ENCODE data around the gene NRL.

Gene NRL

DNA sequence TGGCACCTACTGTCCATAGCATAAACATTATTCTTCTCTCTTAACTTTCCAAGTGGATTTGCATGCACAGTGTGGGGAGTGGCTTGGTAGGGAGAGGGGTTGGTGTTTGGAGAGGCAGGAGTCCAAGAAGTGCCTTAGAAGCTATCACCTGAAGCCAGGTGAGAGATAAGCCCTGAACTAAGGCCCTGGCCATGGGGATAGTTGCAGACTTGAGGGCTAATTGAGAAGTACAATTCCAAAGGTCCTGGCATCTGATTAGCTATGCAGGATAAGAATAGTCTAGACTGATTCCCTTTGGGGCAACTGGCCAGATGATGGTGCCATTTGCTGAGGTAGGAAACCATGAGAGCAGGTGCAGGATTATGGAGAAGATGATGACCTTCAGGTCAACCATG is 22.6 kb downstream of the NRL start:
- peak overlapping the region; percentile 98 for H3K27ac ChIP-seq
- no peak for TF ChIP-seq ZFX (IDR thresholded peaks at IDR 0.05)
- TF ChIP-seq, protein P1, sequence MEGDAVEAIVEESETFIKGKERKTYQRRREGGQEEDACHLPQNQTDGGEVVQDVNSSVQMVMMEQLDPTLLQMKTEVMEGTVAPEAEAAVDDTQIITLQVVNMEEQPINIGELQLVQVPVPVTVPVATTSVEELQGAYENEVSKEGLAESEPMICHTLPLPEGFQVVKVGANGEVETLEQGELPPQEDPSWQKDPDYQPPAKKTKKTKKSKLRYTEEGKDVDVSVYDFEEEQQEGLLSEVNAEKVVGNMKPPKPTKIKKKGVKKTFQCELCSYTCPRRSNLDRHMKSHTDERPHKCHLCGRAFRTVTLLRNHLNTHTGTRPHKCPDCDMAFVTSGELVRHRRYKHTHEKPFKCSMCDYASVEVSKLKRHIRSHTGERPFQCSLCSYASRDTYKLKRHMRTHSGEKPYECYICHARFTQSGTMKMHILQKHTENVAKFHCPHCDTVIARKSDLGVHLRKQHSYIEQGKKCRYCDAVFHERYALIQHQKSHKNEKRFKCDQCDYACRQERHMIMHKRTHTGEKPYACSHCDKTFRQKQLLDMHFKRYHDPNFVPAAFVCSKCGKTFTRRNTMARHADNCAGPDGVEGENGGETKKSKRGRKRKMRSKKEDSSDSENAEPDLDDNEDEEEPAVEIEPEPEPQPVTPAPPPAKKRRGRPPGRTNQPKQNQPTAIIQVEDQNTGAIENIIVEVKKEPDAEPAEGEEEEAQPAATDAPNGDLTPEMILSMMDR (conservative IDR thresholded peaks at IDR 0.05) = no peak

DNA sequence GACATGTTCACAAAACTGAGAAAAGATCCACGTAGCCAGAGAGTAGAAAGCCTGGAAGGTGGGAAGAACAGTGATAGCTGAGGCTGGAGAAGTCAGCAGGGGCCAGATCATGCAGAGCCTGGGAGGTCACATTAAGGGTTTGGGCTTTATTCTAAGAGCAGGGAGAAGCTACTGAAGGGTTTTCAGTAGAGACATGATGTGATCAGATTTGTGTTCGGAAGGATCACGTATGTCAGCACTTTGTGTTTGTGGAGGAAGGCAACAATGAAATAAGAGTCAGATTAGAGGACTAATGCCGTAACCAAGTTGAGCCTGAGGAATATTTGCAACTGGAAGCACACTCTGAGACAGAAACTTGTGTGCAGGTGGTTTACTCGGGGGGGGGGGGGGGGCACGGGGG is 24.9 kb downstream of the NRL start:
- TF ChIP-seq ZFX (IDR thresholded peaks at IDR 0.05) = no peak
- TF ChIP-seq, protein P1 (conservative IDR thresholded peaks at IDR 0.05) = no peak
- no peak overlapping the region for H3K27ac ChIP-seq

DNA sequence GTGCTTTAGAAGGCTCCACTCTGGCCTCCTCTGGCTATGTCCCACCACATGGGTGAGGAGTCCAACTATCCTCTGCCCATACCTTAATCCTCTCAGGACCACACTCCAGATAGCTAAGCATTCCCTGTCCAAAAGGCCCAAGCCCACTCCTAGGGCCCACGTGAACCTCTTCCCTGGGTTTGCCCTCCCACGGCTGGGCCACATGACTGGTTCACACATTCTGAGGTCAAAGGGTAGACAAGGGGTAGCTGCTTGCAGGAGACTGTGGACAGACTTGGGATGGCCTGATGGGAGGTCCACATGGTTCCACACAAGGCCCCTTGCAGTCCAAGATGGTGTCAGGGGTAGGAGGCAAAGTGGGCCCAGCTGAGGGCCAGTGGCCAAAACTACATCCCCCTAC is 26.7 kb downstream of the NRL start:
- no peak overlapping the region for H3K27ac ChIP-seq
- TF ChIP-seq, protein P1 (conservative IDR thresholded peaks at IDR 0.05) = no peak
- no peak for TF ChIP-seq ZFX (IDR thresholded peaks at IDR 0.05)

DNA sequence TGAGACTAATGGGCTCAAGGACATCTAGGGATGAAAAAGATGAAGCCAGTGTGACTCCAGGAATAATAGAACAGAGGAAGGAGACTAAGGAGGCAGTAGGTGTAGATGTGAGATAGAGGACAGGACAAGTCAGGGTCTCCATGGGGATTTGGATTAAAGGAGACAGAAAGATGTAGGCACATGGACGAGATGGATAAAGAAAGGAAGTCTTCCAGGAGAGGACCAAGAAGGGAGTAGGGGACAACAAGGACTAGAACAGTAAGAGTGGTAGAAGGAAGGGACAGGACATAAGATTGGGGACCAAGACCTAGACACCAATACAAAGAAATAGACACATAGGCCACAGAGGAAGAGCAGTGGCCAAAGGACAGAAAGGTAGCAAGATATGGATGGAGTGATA is 27.7 kb downstream of the NRL start:
- TF ChIP-seq, protein P1 (conservative IDR thresholded peaks at IDR 0.05) = no peak
- TF ChIP-seq ZFX (IDR thresholded peaks at IDR 0.05) = no peak
- no peak overlapping the region for H3K27ac ChIP-seq

DNA sequence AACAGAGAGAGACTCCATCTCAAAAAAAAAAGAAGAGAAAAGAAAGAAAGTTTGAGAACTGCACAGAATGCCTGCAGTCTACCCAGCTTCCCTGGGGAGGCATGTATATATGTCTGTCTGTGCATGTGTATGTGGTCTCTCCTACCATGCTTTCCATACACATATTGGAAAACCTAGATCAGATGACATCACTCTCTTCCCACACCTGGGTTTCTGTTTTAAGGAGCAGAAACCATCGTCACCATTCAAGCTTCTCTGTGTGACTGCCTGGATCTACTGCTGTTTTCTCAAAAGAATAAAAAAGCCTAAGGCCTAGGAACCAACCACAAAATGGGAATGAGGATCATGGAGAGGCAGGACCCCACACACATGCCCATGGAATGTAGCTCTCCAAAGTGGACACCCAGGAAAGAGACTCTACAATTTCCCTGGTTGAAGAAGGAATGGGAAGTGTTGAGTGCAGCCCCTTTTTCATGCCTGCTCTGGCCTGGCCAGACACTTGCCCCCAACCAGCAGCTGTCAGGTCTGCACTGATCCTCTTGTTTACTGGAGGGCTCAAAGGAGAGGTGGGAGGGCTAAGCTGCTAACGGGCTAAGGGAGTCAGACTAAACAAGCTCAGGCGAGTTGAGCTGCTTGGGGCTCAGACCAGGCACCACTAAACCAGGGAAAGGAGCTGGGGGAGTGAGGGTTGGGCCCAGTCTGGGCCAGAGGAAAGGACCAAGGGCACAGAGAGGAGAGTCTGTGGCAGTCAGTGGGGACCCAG is 28.4 kb downstream of the NRL start:
- H3K27ac ChIP-seq = no peak overlapping the region
- TF ChIP-seq ZFX (IDR thresholded peaks at IDR 0.05) = no peak

DNA sequence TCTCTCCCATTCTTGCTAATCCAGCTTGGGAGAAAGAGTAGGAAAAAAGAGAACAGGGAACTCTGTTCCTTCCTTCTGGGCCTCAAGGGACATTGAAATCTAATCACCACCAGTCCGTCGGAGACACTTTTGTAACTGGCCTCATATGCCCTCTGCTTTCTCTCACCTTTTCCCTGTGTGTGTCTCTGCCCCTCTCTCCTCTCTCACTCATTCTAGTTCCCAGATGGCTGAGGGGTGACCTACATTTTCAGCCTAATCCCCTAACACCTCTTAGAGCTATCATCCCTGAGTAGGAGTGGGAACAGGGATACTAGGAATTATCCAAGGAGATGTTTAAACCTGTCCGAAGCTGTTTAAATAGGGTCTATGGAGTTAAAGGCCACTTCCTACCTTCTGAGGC is 29.5 kb downstream of the NRL start:
- H3K27ac ChIP-seq = no peak overlapping the region
- TF ChIP-seq, protein P1 (conservative IDR thresholded peaks at IDR 0.05) = no peak
- TF ChIP-seq ZFX (IDR thresholded peaks at IDR 0.05) = no peak

DNA sequence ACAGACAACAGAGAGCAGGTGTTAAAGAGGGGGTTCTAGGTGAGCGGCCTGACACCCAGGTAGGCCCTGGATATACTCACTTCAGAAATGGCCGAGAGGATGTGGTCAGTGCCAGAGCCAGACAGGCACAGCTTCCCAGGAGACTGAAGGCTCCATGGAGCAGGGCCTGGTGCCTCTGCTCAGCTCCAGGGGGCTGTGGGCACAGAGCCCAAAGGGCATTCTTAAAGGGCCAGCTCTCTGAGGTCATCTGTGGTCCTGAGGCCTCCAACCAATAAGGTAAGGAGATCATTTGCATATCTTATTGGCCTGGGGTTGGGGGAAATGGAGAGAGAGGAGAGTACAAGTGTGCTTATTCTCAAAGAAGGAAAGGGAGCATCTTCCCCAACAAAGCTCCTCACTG is 30.3 kb downstream of the NRL start:
- TF ChIP-seq ZFX (IDR thresholded peaks at IDR 0.05) = no peak
- TF ChIP-seq, protein P1 (conservative IDR thresholded peaks at IDR 0.05) = no peak
- no peak overlapping the region for H3K27ac ChIP-seq

DNA sequence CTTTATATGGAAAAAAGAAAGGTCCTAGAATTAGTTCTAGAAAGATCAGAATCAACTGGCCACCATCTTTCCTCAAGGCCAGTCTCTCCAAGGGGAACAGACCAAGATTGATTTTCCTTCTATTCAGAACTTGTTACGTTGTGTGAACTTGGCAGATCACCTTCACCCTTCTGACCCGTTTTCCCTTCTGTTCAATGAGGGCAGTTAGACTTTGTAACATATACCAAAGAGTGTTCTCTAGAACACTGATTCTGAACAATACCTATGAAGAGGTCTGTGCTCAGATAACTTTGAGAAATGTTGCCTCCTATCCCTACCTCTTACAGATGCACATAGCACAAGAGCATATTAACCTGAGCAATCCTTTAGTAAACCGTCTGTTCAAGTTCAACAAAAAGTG is 31.3 kb downstream of the NRL start:
- H3K27ac ChIP-seq = no peak overlapping the region
- TF ChIP-seq, protein P1 (conservative IDR thresholded peaks at IDR 0.05) = no peak
- TF ChIP-seq ZFX (IDR thresholded peaks at IDR 0.05) = no peak
